A549 (cell line): ENCODE data around the gene SSTR3. TPM values are rescaled to one million over a fixed set of nuclear protein-coding genes. Genes with fewer than 3 reads are reported as not detected.
"Not testable (repeated sequence)": the region's sequence is repeated elsewhere in the genome, so short reads cannot be mapped to it uniquely, and the experiment has no call there.

Experiments
- ATAC-seq, 2 experiments: fragments of 200-7000 bp in 1 of 2; fragments of >200 bp in 1 of 2; cut with Nextera tagmentation in 1 of 2; cut with Tn5 transposase in 1 of 2; 3 replicates each; pipeline versions ENCODE4 v1.8.0 to v1.9.1; 2018 to 2020; ENCODE audit warnings: mild to moderate bottlenecking in 1 of 2, moderate library complexity in 1 of 2
- CTCF ChIA-PET: fragments of 300-600 bp; sonication (Branson Sonifier 250); formaldehyde crosslinking; extraction: SDS; loops from one replicate; lab custom pipeline; 2021; ENCODE audit warnings: antibody characterized with exemption, inconsistent platforms; lab: Yijun Ruan, JAX
- POLR2A ChIA-PET: fragments of 350-600 bp; formaldehyde crosslinking; extraction: SDS; loops from one replicate; lab custom pipeline; 2021; ENCODE audit warnings: antibody characterized with exemption, inconsistent platforms; lab: Yijun Ruan, JAX
- DNase-seq, 2 experiments: peaks; one replicate each; pipeline versions ENCODE4 v3.0.0 to v3.0.0-alpha.2; 2011 to 2016; ENCODE audit warnings: low read depth in 1 of 2, low spot score in 1 of 2
- FAIRE-seq: peaks from 2 replicates; lab custom pipeline; 2011; peaks lifted over from hg19 to GRCh38; lab: Jason Lieb, UNC
- H3K27ac ChIP-seq, 2 experiments: fragments of >200 bp; sonication (Bioruptor Twin); formaldehyde crosslinking; 3 replicates each; pipeline ENCODE4 v1.5.1; 2016 to 2017
- H3K4me1 ChIP-seq: fragments of >200 bp; sonication (Bioruptor Twin); formaldehyde crosslinking; 3 replicates; pipeline ENCODE4 v1.6.1; 2016
- H3K4me2 ChIP-seq: fragments of >200 bp; sonication (Bioruptor Twin); formaldehyde crosslinking; 3 replicates; pipeline ENCODE4 v1.6.1; 2016
- H3K4me3 ChIP-seq: fragments of >200 bp; sonication (Bioruptor Twin); formaldehyde crosslinking; 3 replicates; pipeline ENCODE4 v1.5.1; 2016
- H3K9me3 ChIP-seq: fragments of >200 bp; sonication (Bioruptor Twin); formaldehyde crosslinking; 3 replicates; pipeline ENCODE4 v1.6.1; 2016
- ATOH8 ChIP-seq: fragments of 250-450 bp; sonication (Bioruptor Pico); IDR thresholded peaks from 2 replicates; pipeline ENCODE4 v1.5.0; 2020; ENCODE audit warnings: low read depth, mild to moderate bottlenecking, moderate library complexity
- BCL3 ChIP-seq: fragments of >200 bp; sonication (Bioruptor Twin); formaldehyde crosslinking; IDR thresholded peaks from 3 replicates; pipeline ENCODE4 v1.6.1; 2016
- CBX2 ChIP-seq: fragments of 200-600 bp; sonication (generic); IDR thresholded peaks from 2 replicates; pipeline ENCODE4 v1.6.1; 2016; ENCODE audit warnings: low read depth, mild to moderate bottlenecking, borderline replicate concordance
- CBX8 ChIP-seq: fragments of 200-600 bp; sonication (generic); IDR thresholded peaks from 2 replicates; pipeline ENCODE4 v1.6.1; 2016
- CTCF ChIP-seq: fragments of >200 bp; sonication (Bioruptor Twin); formaldehyde crosslinking; IDR thresholded peaks from 3 replicates; pipeline ENCODE4 v1.5.1; 2016
- EHF ChIP-seq: fragments of 250-450 bp; sonication (Bioruptor Pico); IDR thresholded peaks from 2 replicates; pipeline ENCODE4 v1.5.0; 2020; ENCODE audit warnings: mild to moderate bottlenecking
- EP300 ChIP-seq, 2 experiments: fragments of >200 bp; sonication (Bioruptor Twin); formaldehyde crosslinking; IDR thresholded peaks; 2 replicates in 1 of 2; 3 replicates in 1 of 2; pipeline ENCODE4 v1.6.1; 2016 to 2017
- ESRRA ChIP-seq: fragments of 150-350 bp; IDR thresholded peaks from 2 replicates; pipeline ENCODE4 v1.6.1; 2014; ENCODE audit warnings: mild to moderate bottlenecking, low read length, borderline replicate concordance
- FOXS1 ChIP-seq: fragments of 250-450 bp; sonication (Bioruptor Pico); IDR thresholded peaks from 2 replicates; pipeline ENCODE4 v1.5.0; 2020; ENCODE audit warnings: mild to moderate bottlenecking, moderate library complexity
- GATA3 ChIP-seq: IDR thresholded peaks from 2 replicates; pipeline ENCODE4 v1.6.1; 2012; ENCODE audit warnings: borderline replicate concordance
- HOXA7 ChIP-seq: fragments of 250-450 bp; sonication (Bioruptor Pico); IDR thresholded peaks from 2 replicates; pipeline ENCODE4 v1.5.0; 2020; ENCODE audit warnings: mild to moderate bottlenecking, moderate library complexity
- JUNB ChIP-seq: fragments of >200 bp; sonication (Bioruptor Twin); formaldehyde crosslinking; IDR thresholded peaks from 2 replicates; pipeline ENCODE4 v1.6.1; 2016
- KDM5A ChIP-seq: fragments of 200-600 bp; sonication (generic); IDR thresholded peaks from 2 replicates; pipeline ENCODE4 v1.6.1; 2016; ENCODE audit warnings: antibody characterized with exemption, mild to moderate bottlenecking
- MAFK ChIP-seq: fragments of 450-650 bp; IDR thresholded peaks from 2 replicates; pipeline ENCODE4 v1.6.1; 2014; ENCODE audit not compliant: partially characterized antibody
- MAZ ChIP-seq: fragments of 150-350 bp; IDR thresholded peaks from 2 replicates; pipeline ENCODE4 v1.6.1; 2014; ENCODE audit warnings: antibody characterized with exemption, low read depth, low read length, borderline replicate concordance
- NFE2L2 ChIP-seq: fragments of 150-350 bp; conservative IDR thresholded peaks from 2 replicates; pipeline ENCODE4 v1.6.1; 2014; ENCODE audit warnings: low read length
- NPAS2 ChIP-seq: fragments of 250-450 bp; sonication (Bioruptor Pico); IDR thresholded peaks from 2 replicates; pipeline ENCODE4 v1.8.0; 2022; ENCODE audit warnings: mild to moderate bottlenecking, moderate library complexity, borderline replicate concordance
- NR3C1 ChIP-seq: fragments of >200 bp; sonication (Bioruptor Twin); formaldehyde crosslinking; IDR thresholded peaks from 3 replicates; pipeline ENCODE4 v1.6.1; 2017
- POLR2AphosphoS2 ChIP-seq: conservative IDR thresholded peaks from 2 replicates; pipeline ENCODE4 v1.6.1; 2012; ENCODE audit warnings: low read length, improper control_type of control experiment, inconsistent platforms
- RARB ChIP-seq: fragments of 250-450 bp; sonication (Bioruptor Pico); IDR thresholded peaks from 2 replicates; pipeline ENCODE4 v1.8.0; 2021; ENCODE audit warnings: mild to moderate bottlenecking, moderate library complexity
- RCOR1 ChIP-seq: fragments of 150-350 bp; IDR thresholded peaks from 2 replicates; pipeline ENCODE4 v1.6.1; 2014; ENCODE audit warnings: antibody characterized with exemption, low read length, low read depth
- SMC3 ChIP-seq: fragments of >200 bp; sonication (Bioruptor Twin); formaldehyde crosslinking; IDR thresholded peaks from 3 replicates; pipeline ENCODE4 v1.6.1; 2018; ENCODE audit warnings: inconsistent platforms
- SREBF2 ChIP-seq: fragments of 450-650 bp; IDR thresholded peaks from 2 replicates; pipeline ENCODE4 v1.6.1; 2014; ENCODE audit warnings: mild to moderate bottlenecking, moderate library complexity
- USF2 ChIP-seq: fragments of 450-650 bp; IDR thresholded peaks from 2 replicates; pipeline ENCODE4 v1.6.1; 2014; ENCODE audit warnings: antibody characterized with exemption
- ZC3H11A ChIP-seq: fragments of 450-650 bp; IDR thresholded peaks from 2 replicates; pipeline ENCODE4 v1.6.1; 2014; ENCODE audit warnings: antibody characterized with exemption, mild to moderate bottlenecking
- ZFP36 ChIP-seq: fragments of 450-650 bp; IDR thresholded peaks from 2 replicates; pipeline ENCODE4 v1.6.1; 2014; ENCODE audit warnings: borderline replicate concordance; ENCODE audit not compliant: partially characterized antibody
- ZNF302 ChIP-seq: fragments of 250-450 bp; sonication (Bioruptor Pico); IDR thresholded peaks from 2 replicates; pipeline ENCODE4 v1.9.0; 2021; ENCODE audit warnings: inconsistent platforms, mild to moderate bottlenecking, moderate library complexity
- WGBS: methylation state at CpG from one replicate; pipeline ENCODE4 v1.1.6; 2017; ENCODE audit errors: missing lambda C conversion rate; 5-methylcytosine and 5-hydroxymethylcytosine counted together
- polyA plus RNA-seq, 4 experiments: library from polyadenylated mRNA; depleted of rRNA in 3 of 4; stranded (reverse); fragments of >200 nt; fragmentation: RNase III in 1 of 4; extraction: RNeasy Plus Mini Kit Qiagen cat#74134 plus additional on column Dnase treatment in 1 of 4; gene quantifications; 2 replicates in 3 of 4; 3 replicates in 1 of 4; pipeline ENCODE4 v1.2.3, GENCODE V29; 2011 to 2017

SSTR3 gene
- polyA plus RNA-seq, 2 of the 4 experiments (the other 2 are of a cell fraction): not detected

- Histone ChIP-seq H3K27ac (peak overlapping the region in 1 of 2 experiments; percentile 66; a peak in 3 of 6 replicates), H3K4me3 (no peak overlapping the region), H3K4me2 (peak overlapping the region; percentile 43), H3K9me3 (no peaks in the 10 kb centered on the region), H3K4me1 (peaks cover 39% of the 10 kb centered on the region)
- TF ChIP-seq NFE2L2 (no peak), BCL3 (no peak), JUNB (no peak), ZC3H11A (no peak), ZNF302 (no peak), SMC3 (no peak), NPAS2 (CRISPR knock-in tag) (no peak), ATOH8 (CRISPR knock-in tag) (no peak), KDM5A (no peak), RCOR1 (no peak)
- FAIRE-seq (no peak), ATAC-seq (no peak), DNase-seq (peak in 1 of 2 experiments; percentile 24)
- ChIA-PET POLR2A (no interaction called here), CTCF (interaction anchor here (0.6 to 1.3 kb wide), 4 partner anchors 57 to 203 kb away, joined by 3 read pairs; no protein-coding TSS in a partner anchor)
- WGBS: 30% methylated on average over 5 of the region's 5 CpGs
Observed at GRCh38 chr22:37254209-37254866, 42.1 kb upstream of the SSTR3 start.

GRCh38 chr22:37253126-37253660 lies 40.9 kb upstream of the SSTR3 start:
- Histone ChIP-seq H3K27ac (no peak overlapping the region; a peak in 1 of 6 replicates), H3K4me2 (no peak overlapping the region), H3K4me1 (peaks cover 29% of the 10 kb centered on the region), H3K9me3 (no peaks in the 10 kb centered on the region), H3K4me3 (no peak overlapping the region)
- ChIA-PET POLR2A (no interaction called here), CTCF (interaction anchor here (0.6 to 1.8 kb wide), 4 partner anchors 8 to 25 kb away, joined by 3 to 5 read pairs (median 3); no protein-coding TSS in a partner anchor)
- FAIRE-seq (no peak), DNase-seq (no peak), ATAC-seq (no peak)
- no peak for TF ChIP-seq EP300 (IDR thresholded peaks at IDR 0.05)
- no peak for TF ChIP-seq CBX8
- TF ChIP-seq USF2: no peak
- no peak for TF ChIP-seq NR3C1
- no peak for TF ChIP-seq SREBF2
- TF ChIP-seq CTCF: no peak
- TF ChIP-seq EHF (CRISPR knock-in tag): no peak
- no peak for TF ChIP-seq ATOH8 (CRISPR knock-in tag)
- TF ChIP-seq MAFK: no peak
- TF ChIP-seq ZFP36: no peak
- no peak for TF ChIP-seq FOXS1 (CRISPR knock-in tag)
- TF ChIP-seq ESRRA: no peak
- no peak for TF ChIP-seq RARB (CRISPR knock-in tag)
- no peak for TF ChIP-seq CBX2
- no peak for TF ChIP-seq MAZ
- TF ChIP-seq GATA3: no peak
- no peak for TF ChIP-seq POLR2AphosphoS2
- no peak for TF ChIP-seq JUNB
- no peak for TF ChIP-seq HOXA7 (CRISPR knock-in tag)
- no peak for TF ChIP-seq ZNF302
- TF ChIP-seq, all 56 proteins: peak for 0
- 78% methylated on average over 7 of the region's 7 CpGs for WGBS

GRCh38 chr22:37251836-37252235 lies 39.6 kb upstream of the SSTR3 start:
- ATAC-seq, H3K4me3 ChIP-seq, DNase-seq, H3K4me2 ChIP-seq, FAIRE-seq, H3K27ac ChIP-seq, H3K9me3 ChIP-seq: not testable (repeated sequence)
- ChIA-PET CTCF (interaction anchor here (0.7 to 1.8 kb wide), 4 partner anchors 10 to 493 kb away, joined by 3 to 5 read pairs (median 4); no protein-coding TSS in a partner anchor), POLR2A (interaction anchor here (0.7 kb wide), 1 partner anchor 446 kb away, joined by 8 read pairs; no protein-coding TSS in a partner anchor)
- H3K4me1 ChIP-seq: peaks cover 27% of the 10 kb centered on the region
- 88% methylated on average over 8 of the region's 8 CpGs for WGBS
